MM.1S (cell line): Measurements from ENCODE around the gene DNAJC8.

Source experiments
- DNase-seq: peaks from one replicate; pipeline ENCODE4 v3.0.0-alpha.2; 2015
- H2AFZ ChIP-seq: fragments of 300-600 bp; sonication (generic); 2 replicates; pipeline ENCODE4 v1.6.0; 2016; ENCODE audit warnings: antibody characterized with exemption, low read length
- H3F3A ChIP-seq: fragments of 300-600 bp; sonication (generic); 2 replicates; pipeline ENCODE4 v1.6.1; 2016; ENCODE audit warnings: mild to moderate bottlenecking, antibody characterized with exemption, low read length, moderate library complexity, mixed read lengths; ENCODE audit not compliant: insufficient read depth
- H3K27ac ChIP-seq: fragments of 300-600 bp; sonication (generic); 2 replicates; pipeline ENCODE4 v1.5.1; 2016; ENCODE audit warnings: mild to moderate bottlenecking, low read length
- H3K27me3 ChIP-seq: fragments of 300-600 bp; sonication (generic); replicated peaks from 2 replicates; pipeline ENCODE4 v1.6.0; 2016; ENCODE audit warnings: low read length; ENCODE audit not compliant: insufficient read depth
- H3K36me3 ChIP-seq: fragments of 300-600 bp; sonication (generic); replicated peaks from 2 replicates; pipeline ENCODE4 v1.6.1; 2016; ENCODE audit warnings: mild to moderate bottlenecking, low read length, mixed read lengths; ENCODE audit not compliant: insufficient read depth
- H3K4me1 ChIP-seq: fragments of 300-600 bp; sonication (generic); 2 replicates; pipeline ENCODE4 v1.6.1; 2016; ENCODE audit warnings: low read length, mixed read lengths
- H3K4me2 ChIP-seq: fragments of 300-600 bp; sonication (generic); 2 replicates; pipeline ENCODE4 v1.6.0; 2016; ENCODE audit warnings: low read depth, low read length
- H3K4me3 ChIP-seq: fragments of 300-600 bp; sonication (generic); 2 replicates; pipeline ENCODE4 v1.5.1; 2016; ENCODE audit warnings: low read length, mixed read lengths
- H3K79me2 ChIP-seq: fragments of 300-600 bp; sonication (generic); 2 replicates; pipeline ENCODE4 v1.6.1; 2016; ENCODE audit warnings: mixed run types, low read length, mixed read lengths
- H3K9ac ChIP-seq: fragments of 300-600 bp; sonication (generic); 2 replicates; pipeline ENCODE4 v1.6.1; 2016; ENCODE audit warnings: low read length, mixed read lengths
- H3K9me2 ChIP-seq: fragments of 300-600 bp; sonication (generic); replicated peaks from 2 replicates; pipeline ENCODE4 v1.6.1; 2016; ENCODE audit warnings: mild to moderate bottlenecking, low read length, mixed read lengths; ENCODE audit not compliant: insufficient read depth
- H3K9me3 ChIP-seq: fragments of 300-600 bp; sonication (generic); replicated peaks from 2 replicates; pipeline ENCODE4 v1.6.1; 2016; ENCODE audit warnings: mild to moderate bottlenecking, low read length, mixed read lengths; ENCODE audit not compliant: insufficient read depth
- H4K20me1 ChIP-seq: fragments of 300-600 bp; sonication (generic); 2 replicates; pipeline ENCODE4 v1.6.1; 2016; ENCODE audit warnings: mild to moderate bottlenecking, low read length, moderate library complexity, mixed read lengths; ENCODE audit not compliant: insufficient read depth
- CTCF ChIP-seq: fragments of 300-600 bp; sonication (generic); IDR thresholded peaks from 2 replicates; pipeline ENCODE4 v1.5.1; 2016; ENCODE audit warnings: antibody characterized with exemption, low read length, mixed read lengths
- EZH2 ChIP-seq: fragments of 300-600 bp; sonication (generic); optimal IDR thresholded peaks from 2 replicates; pipeline ENCODE3; 2017; ENCODE audit warnings: low read depth, mild to moderate bottlenecking, antibody characterized with exemption, low read length, mixed read lengths
- EZH2phosphoT487 ChIP-seq: fragments of 300-600 bp; sonication (generic); IDR thresholded peaks from 2 replicates; pipeline ENCODE4 v1.6.1; 2018; ENCODE audit warnings: antibody characterized with exemption, low read length

Gene DNAJC8

GRCh38 chr1:28280501-28280900 is 47.7 kb upstream of the DNAJC8 start:
- no peaks in the 10 kb centered on the region for H3K79me2 ChIP-seq
- H3K27ac ChIP-seq: no peak overlapping the region
- no peaks in the 10 kb centered on the region for H3K4me1 ChIP-seq
- no peaks in the 10 kb centered on the region for H3F3A ChIP-seq
- no peak for DNase-seq
- no peaks in the 10 kb centered on the region for H4K20me1 ChIP-seq
- H3K4me2 ChIP-seq: no peak overlapping the region
- H3K9me2 ChIP-seq: no peaks in the 10 kb centered on the region
- TF ChIP-seq CTCF (no peak), EZH2phosphoT487 (no peak), EZH2 (no peak)
- H3K36me3 ChIP-seq: no peaks in the 10 kb centered on the region
- H3K9ac ChIP-seq: no peak overlapping the region
- H3K27me3 ChIP-seq: no peaks in the 10 kb centered on the region
- no peak overlapping the region for H2AFZ ChIP-seq
- H3K4me3 ChIP-seq: no peak overlapping the region
- H3K9me3 ChIP-seq: no peaks in the 10 kb centered on the region

DNA sequence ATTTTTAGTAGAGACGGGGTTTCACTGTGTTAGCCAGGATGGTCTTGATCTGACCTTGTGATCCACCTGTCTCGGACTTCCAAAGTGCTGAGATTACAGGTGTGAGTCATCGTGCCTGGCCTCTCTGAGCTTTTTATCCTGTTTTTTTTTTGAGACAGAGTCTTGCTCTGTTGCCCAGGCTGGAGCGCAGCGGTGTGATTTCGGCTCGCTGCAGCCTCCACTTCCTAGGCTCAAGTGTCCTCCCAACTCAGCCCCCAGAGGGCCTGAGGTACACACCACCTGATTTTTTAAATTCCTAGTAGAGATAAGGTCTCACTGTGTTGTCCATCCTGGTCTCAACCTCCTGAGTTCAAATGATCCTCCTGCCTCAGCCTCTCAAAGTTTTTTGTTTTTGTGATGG is 46.9 kb upstream of the DNAJC8 start:
- no peak for TF ChIP-seq EZH2
- no peak for TF ChIP-seq EZH2phosphoT487
- TF ChIP-seq CTCF: no peak

DNA sequence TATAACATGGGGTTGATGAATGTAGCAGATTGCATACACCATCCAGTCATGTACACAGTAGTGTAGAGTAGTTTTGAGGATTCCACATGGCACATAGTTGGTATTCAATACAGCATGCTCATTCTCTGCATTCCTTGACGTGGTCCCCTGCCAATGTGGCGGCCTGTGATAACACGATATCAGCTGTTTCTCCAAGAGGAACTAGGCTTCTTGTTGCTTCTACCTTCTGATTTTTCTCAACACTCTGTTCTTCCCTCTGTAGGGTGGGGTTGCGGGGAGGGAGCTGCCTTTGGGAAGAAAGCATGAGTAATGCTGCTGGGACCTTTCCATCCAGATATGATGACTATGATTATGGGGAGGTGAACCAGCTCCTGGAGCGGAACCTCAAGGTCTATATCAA is 45.9 kb upstream of the DNAJC8 start:
- no peaks in the 10 kb centered on the region for H3K27me3 ChIP-seq
- TF ChIP-seq CTCF (no peak), EZH2phosphoT487 (no peak), EZH2 (no peak)
- no peak overlapping the region for H3K4me3 ChIP-seq
- no peak overlapping the region for H3K4me2 ChIP-seq
- no peaks in the 10 kb centered on the region for H3F3A ChIP-seq
- H3K4me1 ChIP-seq: no peaks in the 10 kb centered on the region
- H2AFZ ChIP-seq: no peak overlapping the region
- H3K9me2 ChIP-seq: no peaks in the 10 kb centered on the region
- DNase-seq: no peak
- H4K20me1 ChIP-seq: no peaks in the 10 kb centered on the region
- no peak overlapping the region for H3K27ac ChIP-seq
- no peaks in the 10 kb centered on the region for H3K9me3 ChIP-seq
- H3K9ac ChIP-seq: no peak overlapping the region
- H3K36me3 ChIP-seq: no peaks in the 10 kb centered on the region; the same call in 1 of the 2 replicates
- H3K79me2 ChIP-seq: no peaks in the 10 kb centered on the region

More for the DNA sequence above, 46.9 kb upstream of the DNAJC8 start:
- H3F3A ChIP-seq: no peaks in the 10 kb centered on the region
- H3K4me1 ChIP-seq: no peaks in the 10 kb centered on the region
- no peak overlapping the region for H3K4me3 ChIP-seq
- no peak overlapping the region for H3K9ac ChIP-seq
- no peaks in the 10 kb centered on the region for H3K9me2 ChIP-seq
- H3K79me2 ChIP-seq: no peaks in the 10 kb centered on the region
- H3K27ac ChIP-seq: no peak overlapping the region
- no peaks in the 10 kb centered on the region for H3K27me3 ChIP-seq
- no peak overlapping the region for H2AFZ ChIP-seq
- no peaks in the 10 kb centered on the region for H4K20me1 ChIP-seq
- H3K9me3 ChIP-seq: no peaks in the 10 kb centered on the region
- DNase-seq: no peak
- H3K4me2 ChIP-seq: no peak overlapping the region
- no peaks in the 10 kb centered on the region; the same call in 1 of the 2 replicates for H3K36me3 ChIP-seq
